Brain pericyte (primary cell): Measurements from ENCODE around the gene RNF144B.

Source experiments
- DNase-seq: peaks from one replicate; pipeline ENCODE4 v3.0.0-alpha.2; 2012; ENCODE audit warnings: low read depth, low spot score

RNF144B gene

GRCh38 chr6:18488004-18488403 is 100.9 kb downstream of the RNF144B start:
- DNase-seq: no peak

- DNase-seq: no peak
These were observed 101.5 kb downstream of the RNF144B start for GRCh38 chr6:18488526-18489270.

GRCh38 chr6:18489335-18489734 is 102.2 kb downstream of the RNF144B start:
- DNase-seq: no peak

GRCh38 chr6:18491308-18492045 is 104.3 kb downstream of the RNF144B start:
- no peak for DNase-seq

GRCh38 chr6:18492972-18493371 is 105.8 kb downstream of the RNF144B start:
- DNase-seq: no peak

GRCh38 chr6:18493382-18493891 is 106.3 kb downstream of the RNF144B start:
- no peak for DNase-seq

GRCh38 chr6:18493925-18494324 is 106.8 kb downstream of the RNF144B start:
- no peak for DNase-seq

GRCh38 chr6:18495236-18495635 is 108.1 kb downstream of the RNF144B start:
- no peak for DNase-seq

GRCh38 chr6:18496462-18496861 is 109.3 kb downstream of the RNF144B start:
- no peak for DNase-seq

- no peak for DNase-seq
These were observed 109.9 kb downstream of the RNF144B start for GRCh38 chr6:18497006-18497405.

GRCh38 chr6:18498408-18498807 is 111.3 kb downstream of the RNF144B start:
- no peak for DNase-seq

- no peak for DNase-seq
These were observed 113.9 kb downstream of the RNF144B start for GRCh38 chr6:18500921-18501662.

GRCh38 chr6:18501663-18502013 is 114.5 kb downstream of the RNF144B start:
- no peak for DNase-seq

GRCh38 chr6:18503206-18503592 is 116.0 kb downstream of the RNF144B start:
- no peak for DNase-seq

- peak; percentile 26 for DNase-seq
These were observed 116.6 kb downstream of the RNF144B start for GRCh38 chr6:18503593-18504231.

- DNase-seq: no peak
These were observed 117.1 kb downstream of the RNF144B start for GRCh38 chr6:18504232-18504596.

- no peak for DNase-seq
These were observed 119.3 kb downstream of the RNF144B start for GRCh38 chr6:18506382-18507017.

- no peak for DNase-seq
These were observed 119.9 kb downstream of the RNF144B start for GRCh38 chr6:18507018-18507415.

GRCh38 chr6:18507561-18507960 is 120.4 kb downstream of the RNF144B start:
- DNase-seq: no peak

GRCh38 chr6:18509871-18510643 is 122.9 kb downstream of the RNF144B start:
- DNase-seq: no peak

- no peak for DNase-seq
These were observed 123.5 kb downstream of the RNF144B start for GRCh38 chr6:18510644-18511033.
